Uterus (tissue), 4 donors: Measurements from ENCODE around the gene EFCAB3. TPM values are rescaled to one million over a fixed set of nuclear protein-coding genes. Genes with fewer than 3 reads are reported as not detected.
"Not testable (repeated sequence)": the region's sequence is repeated elsewhere in the genome, so short reads cannot be mapped to it uniquely, and the experiment has no call there.

ENCODE experiments used
- DNase-seq, 2 donors: peaks; one replicate each; pipeline ENCODE4 v3.0.0-alpha.2; 2019 to 2020
- H3K27ac ChIP-seq, 2 donors: fragments of 200-600 bp; sonication (generic); 1 replicate in 1 of 2; 2 replicates in 1 of 2; pipeline ENCODE4 v1.5.1; 2016 to 2018
- H3K27me3 ChIP-seq, 2 donors: fragments of 200-600 bp; sonication (generic); one replicate each; pipeline ENCODE4 v1.5.1; 2018 to 2019; ENCODE audit warnings: control low read depth in 1 of 2
- H3K36me3 ChIP-seq, 2 donors: fragments of 200-600 bp; sonication (generic); one replicate each; pipeline ENCODE4 v1.5.1; 2019; ENCODE audit warnings: control low read depth in 1 of 2
- H3K4me1 ChIP-seq, 2 donors: fragments of 200-600 bp; sonication (generic); one replicate each; pipeline ENCODE4 v1.5.1; 2018 to 2019; ENCODE audit warnings: control low read depth in 1 of 2
- H3K4me3 ChIP-seq, 2 donors: fragments of 200-600 bp; sonication (generic); 1 replicate in 1 of 2; 2 replicates in 1 of 2; pipeline ENCODE4 v1.5.1; 2018 to 2019; ENCODE audit warnings: mild to moderate bottlenecking in 1 of 2
- H3K9me3 ChIP-seq, 2 donors: fragments of 200-600 bp; sonication (generic); one replicate each; pipeline ENCODE4 v1.5.1; 2019; ENCODE audit warnings: control low read depth in 1 of 2
- POLR2A ChIP-seq, 2 donors: fragments of 450-650 bp; IDR thresholded peaks; one replicate each; pipeline ENCODE4 v1.6.1; 2016; ENCODE audit warnings: antibody characterized with exemption in 2 of 2, mild to moderate bottlenecking in 1 of 2, moderate library complexity in 1 of 2
- intact Hi-C: fragments of 100-400 bp; cut with DNase I; formaldehyde crosslinking; loops from one replicate; pipeline ENCODE4 v1.15.1; 2023; ENCODE audit warnings: low total_unique reads
- small RNA-seq: library from RNA; depleted of rRNA; stranded (forward); fragments of <200 nt; gene quantifications from one replicate; pipeline ENCODE3, GENCODE V24; 2016
- total RNA-seq, 4 donors: library from RNA; depleted of rRNA in 3 of 4; stranded (reverse); fragments of >200 nt in 3 of 4; gene quantifications; one replicate each; pipeline versions ENCODE4 v1.1.0 to v1.2.4, GENCODE V29; 2014 to 2023
- TF ChIP-seq, protein P1 (sequence below), 4 experiments: fragments of 200-600 bp in 2 of 4; fragments of 450-650 bp in 2 of 4; sonication (generic) in 2 of 4; IDR thresholded peaks; one replicate each; pipeline ENCODE4 v1.5.1; 2016 to 2019; ENCODE audit warnings: antibody characterized with exemption in 4 of 4, mild to moderate bottlenecking in 2 of 4, moderate library complexity in 1 of 4
- donor health status: DM: yes; HTN: yes; CAD: no.

The EFCAB3 gene
- total RNA-seq, 4 donors from 2014 or later = not detected

DNA sequence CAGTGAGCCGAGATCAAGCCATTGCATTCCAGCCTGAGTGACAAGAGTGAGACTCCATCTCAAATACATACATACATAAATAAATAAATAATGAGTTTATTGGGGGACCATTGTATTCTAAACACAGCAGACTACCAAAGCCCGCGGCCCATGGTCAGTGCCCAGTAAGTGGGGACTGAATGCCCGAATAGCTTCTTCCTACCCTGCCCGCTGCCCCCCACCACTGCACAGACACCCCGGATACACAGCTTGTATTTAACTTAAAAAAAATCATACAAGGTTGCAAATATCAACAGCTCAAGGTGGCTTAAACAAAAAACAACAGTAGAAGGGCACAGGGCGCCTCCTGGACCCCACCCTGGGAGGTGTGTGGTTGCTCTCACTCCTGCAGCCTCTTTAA, 75.7 kb downstream of the EFCAB3 start:
- intact Hi-C loops = no loop called here
- no peak overlapping the region for H3K4me3 ChIP-seq

GRCh38 chr17:62458483-62458882, 78.1 kb downstream of the EFCAB3 start:
- intact Hi-C loops, H3K36me3 ChIP-seq, H3K4me3 ChIP-seq, H3K4me1 ChIP-seq, H3K9me3 ChIP-seq, DNase-seq, H3K27me3 ChIP-seq, H3K27ac ChIP-seq: not testable (repeated sequence)

More for the DNA sequence above, 75.7 kb downstream of the EFCAB3 start:
- Histone ChIP-seq H3K4me1 (no peaks in the 10 kb centered on the region), H3K9me3 (no peaks in the 10 kb centered on the region), H3K36me3 (no peaks in the 10 kb centered on the region), H3K27ac (no peak overlapping the region), H3K27me3 (no peaks in the 10 kb centered on the region)
- no peak for DNase-seq
- TF ChIP-seq, protein P1, sequence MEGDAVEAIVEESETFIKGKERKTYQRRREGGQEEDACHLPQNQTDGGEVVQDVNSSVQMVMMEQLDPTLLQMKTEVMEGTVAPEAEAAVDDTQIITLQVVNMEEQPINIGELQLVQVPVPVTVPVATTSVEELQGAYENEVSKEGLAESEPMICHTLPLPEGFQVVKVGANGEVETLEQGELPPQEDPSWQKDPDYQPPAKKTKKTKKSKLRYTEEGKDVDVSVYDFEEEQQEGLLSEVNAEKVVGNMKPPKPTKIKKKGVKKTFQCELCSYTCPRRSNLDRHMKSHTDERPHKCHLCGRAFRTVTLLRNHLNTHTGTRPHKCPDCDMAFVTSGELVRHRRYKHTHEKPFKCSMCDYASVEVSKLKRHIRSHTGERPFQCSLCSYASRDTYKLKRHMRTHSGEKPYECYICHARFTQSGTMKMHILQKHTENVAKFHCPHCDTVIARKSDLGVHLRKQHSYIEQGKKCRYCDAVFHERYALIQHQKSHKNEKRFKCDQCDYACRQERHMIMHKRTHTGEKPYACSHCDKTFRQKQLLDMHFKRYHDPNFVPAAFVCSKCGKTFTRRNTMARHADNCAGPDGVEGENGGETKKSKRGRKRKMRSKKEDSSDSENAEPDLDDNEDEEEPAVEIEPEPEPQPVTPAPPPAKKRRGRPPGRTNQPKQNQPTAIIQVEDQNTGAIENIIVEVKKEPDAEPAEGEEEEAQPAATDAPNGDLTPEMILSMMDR (IDR thresholded peaks at IDR 0.05) = no peak
- no peak for TF ChIP-seq POLR2A (IDR thresholded peaks at IDR 0.05)

- H3K36me3 ChIP-seq, H3K9me3 ChIP-seq, H3K4me3 ChIP-seq, H3K27me3 ChIP-seq, H3K4me1 ChIP-seq, intact Hi-C loops, H3K27ac ChIP-seq, DNase-seq: not testable (repeated sequence)
Observed at GRCh38 chr17:62464422-62464821, 84.1 kb downstream of the EFCAB3 start.

DNA sequence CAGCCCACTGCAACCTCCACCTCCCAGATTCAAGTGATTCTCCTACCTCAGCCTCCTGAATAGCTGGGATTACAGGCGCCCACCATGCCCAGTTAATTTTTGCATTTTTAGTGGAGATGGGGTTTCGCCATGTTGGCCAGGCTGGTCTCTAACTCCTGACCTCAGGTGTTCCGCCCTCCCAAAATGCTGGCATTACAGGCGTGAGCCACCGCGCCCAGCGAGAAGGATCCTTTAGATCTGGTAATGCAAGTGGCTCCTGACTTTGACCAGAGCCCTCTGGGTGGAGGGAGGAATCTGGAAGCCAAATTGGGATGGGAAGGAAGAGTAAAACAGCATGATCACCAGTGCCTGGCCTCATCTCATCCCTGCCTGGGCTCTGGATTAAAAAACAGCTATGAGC, 84.9 kb downstream of the EFCAB3 start:
- intact Hi-C loops, H3K27ac ChIP-seq, H3K9me3 ChIP-seq, H3K36me3 ChIP-seq, DNase-seq, H3K4me1 ChIP-seq, H3K27me3 ChIP-seq, H3K4me3 ChIP-seq: not testable (repeated sequence)

Small RNAs within 50 kb of the gene (small RNA-seq; reads per million reads assigned to genes)
- gene RNU7-52P = not detected

Other genes starting within 250 kb of the EFCAB3 start
- gene METTL2A, start 43.3 kb downstream of the EFCAB3 start, total RNA-seq = 10 to 100 TPM in 2 of 4 donors, 1 to 10 TPM in 2; 5.9 to 30.8 (median 15.2) TPM
- 100 to 1,000 TPM in 1 of 4 donors, 10 to 100 TPM in 3; 13.6 to 120 (median 50.0) TPM for gene TLK2, start 98.3 kb downstream of the EFCAB3 start, total RNA-seq
- gene MRC2, start 247.1 kb downstream of the EFCAB3 start, total RNA-seq = 100 to 1,000 TPM in 2 of 4 donors, 10 to 100 TPM in 2; 30.7 to 273 (median 102) TPM